IPS-20b (cell line): ENCODE results near the gene PIP5K1C.
"Not testable (repeated sequence)": the region's sequence is repeated elsewhere in the genome, so short reads cannot be mapped to it uniquely, and the experiment has no call there.

ENCODE experiments used
- H3K27ac ChIP-seq: one replicate; pipeline ENCODE4 v1.5.1; 2013; ENCODE audit warnings: low read length
- H3K27me3 ChIP-seq: 2 replicates; pipeline ENCODE4 v1.6.1; 2013; ENCODE audit warnings: mild to moderate bottlenecking, low read length, inconsistent platforms; ENCODE audit not compliant: insufficient read depth
- H3K36me3 ChIP-seq: 2 replicates; pipeline ENCODE4 v1.6.1; 2013; ENCODE audit warnings: low read depth, mild to moderate bottlenecking, inconsistent platforms, low read length, moderate library complexity; ENCODE audit not compliant: insufficient read depth
- H3K4me1 ChIP-seq: 2 replicates; pipeline ENCODE4 v1.6.1; 2013; ENCODE audit warnings: mild to moderate bottlenecking, control low read depth, inconsistent platforms, low read length, moderate library complexity; ENCODE audit not compliant: insufficient read depth
- H3K4me3 ChIP-seq: 2 replicates; pipeline ENCODE4 v1.5.1; 2013; ENCODE audit warnings: mild to moderate bottlenecking, low read length, inconsistent platforms
- H3K9ac ChIP-seq: 2 replicates; pipeline ENCODE4 v1.6.1; 2013; ENCODE audit warnings: low read depth, mild to moderate bottlenecking, inconsistent platforms, low read length, moderate library complexity
- H3K9me3 ChIP-seq: 2 replicates; pipeline ENCODE4 v1.6.1; 2013; ENCODE audit warnings: mild to moderate bottlenecking, low read depth, low read length, inconsistent platforms; ENCODE audit not compliant: insufficient read depth

The PIP5K1C gene

DNA sequence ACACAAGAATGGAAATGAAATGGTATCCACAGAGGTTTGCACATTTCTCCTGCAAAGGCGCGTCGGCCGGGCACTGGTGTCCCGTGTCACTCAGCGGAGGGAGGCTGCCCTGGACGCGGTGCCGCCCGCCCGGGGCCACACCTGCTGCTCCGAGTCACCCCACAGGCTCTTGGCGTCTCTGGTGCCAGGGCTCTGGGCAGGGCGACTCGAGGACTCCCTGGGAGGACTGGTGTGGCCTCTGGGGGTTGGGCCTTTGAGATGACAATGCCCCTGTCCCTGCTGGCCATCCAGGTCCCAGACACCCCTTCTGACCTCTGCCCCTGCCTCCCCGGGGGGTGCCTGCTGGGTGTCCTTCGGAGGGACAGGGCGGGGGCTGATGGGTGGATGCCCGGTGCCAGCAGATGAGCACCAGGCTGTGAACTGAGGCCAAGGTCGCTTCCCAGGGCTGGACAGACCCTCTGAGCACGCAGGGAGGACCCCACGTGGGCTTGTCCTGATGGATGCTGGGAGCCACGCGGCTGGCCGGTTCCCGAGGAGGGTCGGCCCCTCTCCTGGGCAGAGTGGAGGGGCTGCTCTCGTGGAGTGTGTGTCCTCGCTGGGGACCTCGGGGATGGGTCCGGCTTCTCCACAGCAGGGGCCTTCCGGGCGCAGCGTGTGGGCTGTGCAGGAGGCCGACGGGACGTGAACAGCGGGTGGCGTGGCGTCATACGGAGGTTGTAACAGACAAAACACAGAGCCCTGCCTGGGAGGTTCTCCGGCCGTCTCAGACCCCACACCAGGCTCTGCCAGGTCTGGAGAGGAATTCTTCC is 69.0 kb downstream of the PIP5K1C start:
- Histone ChIP-seq H3K27ac (no peak overlapping the region), H3K4me3 (no peak overlapping the region), H3K36me3 (no peaks in the 10 kb centered on the region), H3K9ac (no peak overlapping the region), H3K4me1 (no peaks in the 10 kb centered on the region), H3K27me3 (no peaks in the 10 kb centered on the region), H3K9me3 (no peaks in the 10 kb centered on the region)

DNA sequence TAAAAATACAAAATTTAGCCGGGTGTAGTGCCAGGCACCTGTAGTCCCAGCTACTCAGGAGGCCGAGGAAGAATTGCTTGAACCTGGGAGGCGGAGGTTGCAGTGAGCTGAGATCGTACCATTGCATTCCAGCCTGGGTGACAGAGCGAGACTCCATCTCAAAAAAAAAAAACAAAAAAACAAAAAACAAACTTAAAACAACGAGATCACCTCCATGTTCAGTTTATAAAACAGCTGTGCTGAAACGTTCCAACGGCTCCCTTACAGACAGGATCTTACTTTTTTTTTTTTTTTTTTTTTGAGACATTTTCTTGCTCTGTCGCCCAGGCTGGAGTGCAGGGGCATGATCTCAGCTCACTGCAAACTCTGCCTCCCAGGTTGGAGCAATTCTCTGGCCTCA is 71.5 kb downstream of the PIP5K1C start:
- not testable (repeated sequence) for H3K4me3 ChIP-seq, H3K9me3 ChIP-seq, H3K27me3 ChIP-seq, H3K4me1 ChIP-seq, H3K36me3 ChIP-seq, H3K27ac ChIP-seq, H3K9ac ChIP-seq

DNA sequence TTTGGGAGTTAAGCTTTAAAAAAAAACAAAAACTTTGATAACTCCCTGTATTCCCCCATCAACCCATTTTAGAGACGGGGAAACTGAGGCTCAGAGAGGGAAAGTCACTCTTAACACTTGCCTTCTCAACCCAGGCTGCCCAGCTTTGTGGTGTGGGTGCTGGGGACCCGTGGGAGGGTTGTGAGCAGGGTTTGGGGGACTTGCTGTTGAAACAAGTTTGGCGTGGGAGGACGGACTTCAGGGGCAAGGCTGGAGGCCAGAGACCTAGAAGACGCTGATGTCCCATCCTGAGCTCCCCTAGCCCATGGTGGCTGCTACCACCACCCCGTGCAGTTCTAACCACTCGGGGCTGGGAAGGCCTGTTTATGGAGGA is 72.9 kb downstream of the PIP5K1C start:
- H3K9ac ChIP-seq: no peak overlapping the region
- no peaks in the 10 kb centered on the region for H3K27me3 ChIP-seq
- no peaks in the 10 kb centered on the region for H3K4me1 ChIP-seq
- H3K9me3 ChIP-seq: no peaks in the 10 kb centered on the region
- H3K4me3 ChIP-seq: peak overlapping the region; percentile 21; the same call in 1 of the 2 replicates
- no peak overlapping the region for H3K27ac ChIP-seq
- peaks cover 5% of the 10 kb centered on the region for H3K36me3 ChIP-seq

DNA sequence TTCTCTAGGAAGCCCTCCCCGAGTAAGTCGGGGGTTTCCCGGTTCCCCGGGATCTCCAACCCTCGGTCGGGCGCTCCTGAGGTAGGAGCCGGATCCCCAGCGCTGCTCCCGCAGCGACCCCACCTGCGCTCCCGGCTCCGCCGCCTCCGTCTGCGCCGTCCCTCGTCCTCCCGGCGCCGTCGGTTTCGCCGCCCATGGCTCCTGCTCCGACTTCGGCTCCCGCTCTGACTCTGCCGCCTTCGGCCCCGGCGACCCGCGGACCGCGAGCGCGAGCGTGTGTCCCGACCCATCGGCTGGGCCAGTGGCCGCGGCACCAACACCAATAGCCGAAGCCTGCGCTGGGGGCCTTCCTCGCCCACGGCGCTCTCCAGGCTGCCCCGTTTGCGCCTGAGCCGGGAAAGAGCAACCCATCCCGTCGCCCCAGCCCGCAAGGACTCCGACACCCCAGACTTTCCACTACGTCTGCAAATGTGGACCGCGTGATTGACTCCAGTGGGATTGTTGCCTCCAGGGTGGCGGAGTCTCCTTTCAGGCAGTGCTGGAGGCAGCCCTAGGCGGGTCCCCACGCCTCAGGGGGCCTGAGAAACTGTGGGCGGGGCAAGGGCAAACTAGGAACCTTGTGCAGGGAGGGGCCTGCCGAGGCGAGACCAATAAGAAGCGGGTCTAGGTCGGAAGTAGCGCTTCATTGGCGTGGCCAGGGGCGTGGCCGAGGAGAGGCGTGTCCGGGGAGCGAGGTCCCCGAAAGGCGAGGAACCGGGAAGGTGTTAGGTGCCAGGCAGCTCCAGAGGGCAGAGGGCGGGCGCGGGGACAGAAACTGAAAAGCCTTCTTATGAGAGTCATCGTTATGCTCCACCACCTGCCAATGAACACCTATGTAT is 73.6 kb downstream of the PIP5K1C start, which contains the start of gene CACTIN:
TSS of gene CACTIN (minus strand) at position 318 of the 878 bp plus-strand sequence. CDS start at position 290, 28 bp downstream.
- Histone ChIP-seq H3K4me1 (no peaks in the 10 kb centered on the region), H3K9me3 (no peaks in the 10 kb centered on the region), H3K27ac (peak within 1 kb of the TSS; percentile 98), H3K9ac (peak within 1 kb of the TSS; percentile 95), H3K4me3 (peak within 1 kb of the TSS; percentile 99), H3K27me3 (no peaks in the 10 kb centered on the region), H3K36me3 (peaks cover 7% of the 10 kb centered on the region)

DNA sequence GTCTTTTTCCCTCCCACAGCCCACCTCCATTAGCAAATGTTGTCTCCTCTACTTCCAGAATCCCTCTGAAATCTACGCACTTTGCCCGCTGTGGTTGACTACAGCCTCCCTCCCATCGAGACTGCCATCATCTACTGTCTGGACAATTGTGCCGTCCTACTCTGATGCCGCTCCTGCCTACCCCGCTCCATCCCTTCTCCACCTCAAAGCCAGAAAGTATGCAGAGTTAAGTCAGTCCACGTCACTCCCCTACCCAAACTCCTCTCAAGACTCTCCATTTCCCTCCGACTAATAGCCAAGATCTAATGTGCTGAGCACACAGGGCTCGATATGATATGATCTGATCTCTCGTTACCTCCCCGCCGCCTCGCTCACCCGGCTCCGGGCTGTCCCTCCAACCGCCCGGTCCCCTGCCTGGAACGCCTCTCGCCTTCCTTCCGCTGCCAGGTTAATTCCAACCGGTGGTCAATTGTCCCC is 74.2 kb downstream of the PIP5K1C start:
- Histone ChIP-seq H3K9me3 (no peaks in the 10 kb centered on the region), H3K4me1 (no peaks in the 10 kb centered on the region), H3K9ac (peak overlapping the region; percentile 95), H3K27me3 (no peaks in the 10 kb centered on the region), H3K36me3 (peaks cover 7% of the 10 kb centered on the region), H3K4me3 (peak overlapping the region; percentile 99), H3K27ac (peak overlapping the region; percentile 98)

- no peak overlapping the region for H3K27ac ChIP-seq
- H3K9ac ChIP-seq: no peak overlapping the region
- H3K4me1 ChIP-seq: no peaks in the 10 kb centered on the region
Measured at GRCh38 chr19:3623716-3624115, 76.6 kb downstream of the PIP5K1C start.

DNA sequence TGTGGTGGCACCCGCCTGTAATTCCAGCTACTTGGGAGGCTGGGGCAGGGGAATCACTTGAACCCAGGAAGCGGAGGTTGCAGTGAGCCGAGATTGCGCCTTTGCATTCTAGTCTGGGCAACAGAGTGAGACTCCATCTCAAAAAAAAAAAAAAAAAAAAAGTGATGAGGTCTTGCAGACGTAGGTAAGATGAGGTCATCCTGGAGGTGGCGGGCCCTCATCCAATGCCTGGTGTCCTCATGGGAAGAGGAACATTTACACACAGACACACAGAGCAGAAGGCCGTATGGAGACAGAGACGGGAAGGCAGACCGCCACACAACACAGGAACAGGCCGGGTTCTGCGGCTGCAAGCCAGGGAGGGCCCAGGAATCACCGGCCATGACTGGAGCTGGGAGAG is 78.0 kb downstream of the PIP5K1C start:
- Histone ChIP-seq H3K9me3 (no peaks in the 10 kb centered on the region), H3K27me3 (no peaks in the 10 kb centered on the region), H3K9ac (no peak overlapping the region), H3K27ac (no peak overlapping the region), H3K36me3 (peaks cover 7% of the 10 kb centered on the region), H3K4me3 (no peak overlapping the region), H3K4me1 (no peaks in the 10 kb centered on the region)

More at GRCh38 chr19:3623716-3624115, 76.6 kb downstream of the PIP5K1C start:
- Histone ChIP-seq H3K9me3 (no peaks in the 10 kb centered on the region), H3K36me3 (peaks cover 7% of the 10 kb centered on the region), H3K4me3 (no peak overlapping the region), H3K27me3 (no peaks in the 10 kb centered on the region)

DNA sequence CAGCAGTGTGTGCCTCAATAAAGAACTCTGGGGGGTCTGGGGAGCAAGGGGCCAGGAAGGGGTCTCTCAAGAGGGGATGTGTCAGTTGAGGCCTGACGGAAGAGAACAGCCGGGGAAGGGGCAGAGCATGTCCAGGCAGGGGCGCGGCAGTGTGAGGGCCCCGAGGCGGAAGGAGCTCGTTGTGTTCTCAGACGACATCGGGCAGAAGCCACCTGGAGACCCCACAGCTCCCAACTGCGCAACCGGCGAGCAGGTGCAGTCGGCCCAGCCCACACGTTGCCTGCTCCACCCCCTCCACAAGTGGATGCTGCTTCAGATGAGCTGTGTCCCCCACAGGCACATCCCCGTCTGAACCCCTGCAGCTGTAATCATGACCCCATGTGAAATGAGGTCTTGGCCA is 78.6 kb downstream of the PIP5K1C start:
- Histone ChIP-seq H3K27ac (no peak overlapping the region), H3K9ac (no peak overlapping the region), H3K27me3 (no peaks in the 10 kb centered on the region), H3K9me3 (no peaks in the 10 kb centered on the region), H3K4me1 (no peaks in the 10 kb centered on the region), H3K36me3 (peaks cover 7% of the 10 kb centered on the region), H3K4me3 (no peak overlapping the region)

DNA sequence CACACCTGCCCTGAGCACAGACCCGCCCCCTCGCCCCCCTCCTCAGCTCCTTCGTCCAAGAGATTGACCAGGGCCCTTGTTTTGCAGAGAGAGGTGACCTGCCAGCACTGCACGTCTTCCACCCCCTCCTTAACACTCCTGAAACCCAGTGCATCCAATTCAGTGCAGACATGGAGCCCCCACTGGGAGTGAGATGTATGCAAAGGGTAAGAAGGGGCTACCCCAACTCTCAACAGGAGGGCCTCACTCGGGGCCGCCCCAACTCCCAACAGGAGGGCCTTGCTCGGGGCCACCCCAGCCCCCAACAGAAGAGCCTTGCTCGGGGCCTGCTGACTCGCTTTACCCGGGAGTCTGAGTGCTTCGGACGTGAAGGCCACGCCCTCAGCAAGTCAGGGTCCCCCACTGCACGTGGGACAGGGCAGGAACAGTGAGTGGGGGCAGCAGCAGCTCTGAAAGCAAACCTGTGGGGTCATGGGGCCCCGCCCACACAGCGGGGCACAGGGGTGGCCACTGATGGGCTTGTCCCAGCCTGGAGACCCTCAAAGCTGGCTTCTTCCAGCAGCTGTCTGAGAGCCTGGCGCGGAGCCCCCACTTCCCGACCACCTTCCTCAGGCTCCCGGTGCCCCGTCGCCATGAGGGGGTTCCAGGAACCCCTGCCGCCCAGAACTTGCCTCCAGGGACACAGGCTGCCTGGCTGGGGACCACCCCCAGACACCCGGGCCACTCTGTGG is 79.3 kb downstream of the PIP5K1C start:
- Histone ChIP-seq H3K9me3 (no peaks in the 10 kb centered on the region), H3K27ac (no peak overlapping the region), H3K4me1 (no peaks in the 10 kb centered on the region), H3K9ac (no peak overlapping the region), H3K27me3 (no peaks in the 10 kb centered on the region), H3K4me3 (no peak overlapping the region), H3K36me3 (peaks cover 7% of the 10 kb centered on the region)

GRCh38 chr19:3620145-3620816 is 80.0 kb downstream of the PIP5K1C start:
- peaks cover 7% of the 10 kb centered on the region for H3K36me3 ChIP-seq
- H3K9me3 ChIP-seq: no peaks in the 10 kb centered on the region
- H3K4me3 ChIP-seq: no peak overlapping the region
- H3K4me1 ChIP-seq: no peaks in the 10 kb centered on the region
- no peaks in the 10 kb centered on the region for H3K27me3 ChIP-seq
- H3K9ac ChIP-seq: no peak overlapping the region
- no peak overlapping the region for H3K27ac ChIP-seq

DNA sequence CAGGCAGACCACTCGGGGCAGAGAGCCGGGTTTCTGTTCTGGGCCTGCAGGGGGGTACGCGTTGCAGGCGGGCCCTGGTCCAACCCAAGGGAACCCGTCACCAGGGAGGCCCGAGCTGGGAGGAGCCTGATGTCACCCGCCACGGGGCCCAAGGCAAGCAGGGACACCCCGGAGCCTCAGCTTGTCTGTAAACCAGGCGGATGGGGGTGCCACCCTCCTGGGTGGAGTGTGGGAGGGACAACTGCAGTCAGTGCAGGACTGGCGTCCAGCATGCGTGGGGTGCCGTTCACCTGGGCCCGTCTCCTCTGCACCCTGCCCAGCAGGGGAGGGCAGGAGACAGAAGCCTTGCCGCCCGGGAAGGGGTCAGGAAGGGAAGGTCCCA is 80.6 kb downstream of the PIP5K1C start:
- no peak overlapping the region for H3K4me3 ChIP-seq
- H3K9ac ChIP-seq: no peak overlapping the region
- H3K9me3 ChIP-seq: no peaks in the 10 kb centered on the region
- H3K27me3 ChIP-seq: no peaks in the 10 kb centered on the region
- H3K36me3 ChIP-seq: peaks cover 7% of the 10 kb centered on the region
- no peak overlapping the region for H3K27ac ChIP-seq
- H3K4me1 ChIP-seq: no peaks in the 10 kb centered on the region
